SK-N-DZ (cell line): ENCODE data around the gene PRAMEF7. TPM values are rescaled to one million over a fixed set of nuclear protein-coding genes. Genes with fewer than 3 reads are reported as not detected.
"Not testable (repeated sequence)": the region's sequence is repeated elsewhere in the genome, so short reads cannot be mapped to it uniquely, and the experiment has no call there.

Experiments
- DNase-seq: peaks from one replicate; pipeline ENCODE4 v3.0.0-alpha.2; 2015; ENCODE audit warnings: low spot score
- polyA plus RNA-seq, 2 experiments: library from polyadenylated mRNA; depleted of rRNA; stranded (reverse); fragments of >200 nt; gene quantifications; 2 replicates each; pipeline ENCODE4 v1.2.3, GENCODE V29; 2014
- small RNA-seq, 2 experiments: library from RNA; depleted of rRNA; stranded (forward); fragments of <200 nt; gene quantifications; one replicate each; pipeline ENCODE3, GENCODE V24; 2014

PRAMEF7 gene
- polyA plus RNA-seq (2014; cell fraction: cytosol; rRNA removed) = not detected in 2 replicates
- polyA plus RNA-seq (2014; cell fraction: nucleus; rRNA removed) = not detected in 2 replicates

- DNase-seq = not testable (repeated sequence)
These were observed at the start of gene PRAMEF7 for GRCh38 chr1:12916310-12916709. PRAMEF7 (plus strand) TSS chr1:12916610; CDS start chr1:12917693, 1,083 bp downstream.

DNA sequence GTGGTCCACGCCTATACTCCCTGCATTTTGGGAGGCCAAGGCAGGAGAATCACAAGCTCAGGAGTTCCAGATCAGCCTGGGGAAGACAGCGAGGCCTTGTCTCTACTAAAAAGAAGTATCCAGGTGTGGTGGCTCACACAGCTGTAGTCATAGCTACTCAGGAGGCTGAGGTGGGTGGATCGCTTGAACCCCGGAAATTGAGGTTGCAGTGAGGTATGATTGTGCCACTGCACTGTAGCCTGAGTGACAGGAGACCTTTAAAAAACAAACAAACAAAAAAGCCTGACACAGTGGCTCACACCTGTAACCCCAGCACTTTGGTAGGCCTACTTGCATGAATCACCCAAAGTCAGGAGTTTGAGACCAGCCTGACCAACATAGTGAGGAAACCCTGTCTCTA lies 38.0 kb upstream of the PRAMEF7 start:
- not testable (repeated sequence) for DNase-seq

GRCh38 chr1:12886101-12886500 lies 30.3 kb upstream of the PRAMEF7 start, which contains the start of gene PRAMEF4:
PRAMEF4 (minus strand) TSS chr1:12886201; CDS start chr1:12883394, 2,807 bp downstream.
- DNase-seq = not testable (repeated sequence)

- DNase-seq = not testable (repeated sequence)
These were observed 18.2 kb upstream of the PRAMEF7 start, which contains the start of gene PRAMEF10 for GRCh38 chr1:12898170-12898569. PRAMEF10 (minus strand) TSS chr1:12898270; CDS start chr1:12895847, 2,423 bp downstream.

- not testable (repeated sequence) for DNase-seq
These were observed 17.2 kb upstream of the PRAMEF7 start for GRCh38 chr1:12899186-12899585.

DNA sequence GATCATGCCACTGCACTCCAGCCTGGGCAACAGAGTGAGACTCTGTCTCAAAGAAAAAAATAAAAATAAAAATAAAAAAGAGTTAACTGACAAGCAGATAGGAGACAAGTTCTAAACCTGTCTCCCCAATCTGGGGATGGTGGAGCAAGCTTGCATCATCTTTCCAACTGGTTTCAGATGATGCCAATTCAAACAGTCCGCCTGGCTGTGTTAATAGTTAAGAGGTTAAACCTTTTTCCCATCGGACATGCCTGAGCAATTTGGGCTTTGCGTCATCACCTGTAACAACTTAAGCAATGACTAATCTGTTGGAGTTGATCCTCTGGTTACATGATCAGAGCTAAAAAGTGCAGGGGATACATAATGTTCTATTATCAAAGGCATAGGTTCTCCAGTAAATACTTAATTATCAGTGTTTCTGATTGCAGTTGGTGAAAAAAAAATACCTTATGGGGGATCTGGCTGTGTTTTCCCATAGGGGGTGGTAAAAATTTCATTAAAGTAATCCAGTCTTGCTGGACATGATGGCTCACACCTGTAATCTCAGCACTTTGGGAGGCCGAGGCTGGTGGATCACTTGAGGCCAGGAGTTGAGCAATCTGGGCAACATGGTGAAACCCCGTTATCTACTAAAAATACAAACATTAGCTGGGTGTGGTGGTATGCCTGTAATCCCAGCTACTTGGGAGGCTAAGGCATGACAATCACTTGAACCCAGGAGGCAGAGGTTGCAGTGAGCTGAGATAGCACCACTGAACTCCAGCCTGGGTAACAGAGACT lies 12.4 kb upstream of the PRAMEF7 start:
- not testable (repeated sequence) for DNase-seq

GRCh38 chr1:12921749-12922148 lies 5.3 kb downstream of the PRAMEF7 start:
- DNase-seq = not testable (repeated sequence)

- not testable (repeated sequence) for DNase-seq
These were observed 8.0 kb downstream of the PRAMEF7 start for GRCh38 chr1:12924368-12924767.

DNA sequence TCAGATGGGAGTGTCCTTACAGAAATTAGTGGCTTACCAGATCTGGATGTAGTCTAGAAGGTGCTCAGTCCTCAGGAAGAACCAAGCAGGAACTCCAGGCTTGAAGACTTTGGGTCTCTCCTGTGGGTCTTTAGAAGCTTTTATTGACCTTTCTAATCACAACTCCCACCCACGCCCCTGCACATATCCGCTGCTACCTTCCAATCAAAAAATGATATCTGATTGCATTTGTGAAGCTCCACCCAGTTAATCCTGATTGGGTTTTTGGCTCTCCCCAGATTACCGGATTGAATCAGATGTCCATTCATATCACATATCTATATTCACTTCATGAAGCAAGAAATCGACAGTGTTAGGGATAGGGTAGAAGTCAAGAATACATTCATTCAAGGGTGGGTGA lies 31.1 kb downstream of the PRAMEF7 start, which contains the start of gene PRAMEF6:
TSS of gene PRAMEF6 (minus strand) at position 101 of the 400 bp plus-strand sequence. CDS start 5,062 bp downstream, outside the sequence.
- not testable (repeated sequence) for DNase-seq

Small RNA genes lying within 50 kb of the gene (small RNA-seq; reads per million reads assigned to genes)
- 0 reads per million in 2 experiments for gene RNU6-1072P
